ENCODE measurements around the gene WDR86.

GRCh38 chr7:151343516-151343915 lies 66.3 kb downstream of the WDR86 start:
- TF ChIP-seq POLR2A (IDR thresholded peaks at IDR 0.05; ENCODE audit: low read depth, low read length): no peak
- no peak for TF ChIP-seq POLR2AphosphoS5 (IDR thresholded peaks at IDR 0.05; ENCODE audit: low read depth, low read length)
- no peak for TF ChIP-seq TAF1 (IDR thresholded peaks at IDR 0.05; ENCODE audit: borderline replicate concordance, low read depth, low read length)
